HG02938 (cell line): Measurements from ENCODE around the gene GGA2.
"Not testable (repeated sequence)": the region's sequence is repeated elsewhere in the genome, so short reads cannot be mapped to it uniquely, and the experiment has no call there.

Experiments used
- ATAC-seq: cut with Tn5 transposase; IDR thresholded peaks from one replicate; pipeline ENCODE4 v1.9.1; 2021; ENCODE audit warnings: mild to moderate bottlenecking, moderate library complexity; ENCODE audit not compliant: unreplicated experiment

GGA2 gene

DNA sequence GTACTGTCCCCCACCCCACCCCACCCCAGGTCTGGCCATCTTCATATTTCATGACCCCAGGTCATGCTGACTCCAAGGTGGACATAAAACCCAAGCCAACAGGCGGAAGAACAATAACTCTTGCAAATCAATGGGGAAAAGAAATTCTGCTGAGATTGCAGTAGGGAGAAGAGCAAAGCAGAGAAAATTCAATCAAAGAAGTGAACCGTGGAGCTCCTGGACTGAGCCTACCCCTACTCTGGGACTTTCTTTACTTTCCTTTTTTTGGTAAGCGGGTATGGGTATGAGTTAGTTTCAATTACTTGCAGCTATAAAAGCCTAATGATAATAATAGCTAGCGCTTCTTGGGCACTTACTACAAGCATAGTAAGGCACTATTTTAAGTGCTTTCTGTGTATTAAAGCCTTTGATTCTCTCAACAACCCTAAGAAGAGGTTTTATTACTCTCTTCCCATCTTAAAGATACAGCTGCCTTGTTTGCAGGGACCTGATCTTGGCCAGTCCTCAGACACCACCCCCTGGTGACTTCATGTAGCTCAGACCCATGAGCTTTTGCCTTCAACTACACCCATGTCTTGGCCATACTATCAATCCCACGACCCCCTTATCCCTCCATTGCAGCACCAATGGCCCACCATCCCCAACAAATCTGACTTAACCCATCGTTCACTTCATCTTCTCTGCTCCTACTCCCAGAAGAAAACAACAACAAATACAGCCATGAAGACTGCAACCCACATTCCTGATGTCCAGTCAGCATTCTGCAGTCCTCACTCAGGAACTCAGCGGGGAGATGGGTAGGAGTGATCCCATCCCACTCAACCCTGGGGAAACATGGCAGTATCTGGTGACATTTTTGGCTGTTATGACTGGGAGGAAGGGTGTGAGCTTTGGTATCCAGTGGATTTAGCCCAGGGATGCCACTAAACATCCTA, 4.4 kb downstream of the GGA2 start:
- no peak for ATAC-seq

DNA sequence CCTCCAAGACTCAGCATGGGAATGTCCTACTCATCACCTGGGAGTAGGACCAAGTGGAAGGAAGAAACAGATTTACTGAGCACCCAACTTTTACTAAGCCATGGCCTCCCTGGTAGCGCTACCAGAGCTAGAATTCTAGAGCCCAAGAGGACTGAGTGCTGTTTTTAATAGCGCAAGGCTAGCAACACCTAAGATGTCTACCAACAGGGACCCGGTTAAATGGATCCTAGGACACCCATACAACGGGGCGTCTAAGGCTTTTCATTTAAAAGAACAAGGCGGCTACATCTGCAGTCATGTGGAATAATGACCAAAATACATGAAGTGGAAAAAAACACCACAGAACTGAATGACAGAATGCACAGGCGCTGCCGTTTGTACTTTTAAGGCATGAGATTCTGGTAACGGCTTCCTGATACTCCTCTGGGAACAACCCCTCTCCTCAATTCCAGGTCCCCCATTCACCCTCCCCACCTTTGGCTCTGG, 5.1 kb downstream of the GGA2 start:
- ATAC-seq, result no peak

DNA sequence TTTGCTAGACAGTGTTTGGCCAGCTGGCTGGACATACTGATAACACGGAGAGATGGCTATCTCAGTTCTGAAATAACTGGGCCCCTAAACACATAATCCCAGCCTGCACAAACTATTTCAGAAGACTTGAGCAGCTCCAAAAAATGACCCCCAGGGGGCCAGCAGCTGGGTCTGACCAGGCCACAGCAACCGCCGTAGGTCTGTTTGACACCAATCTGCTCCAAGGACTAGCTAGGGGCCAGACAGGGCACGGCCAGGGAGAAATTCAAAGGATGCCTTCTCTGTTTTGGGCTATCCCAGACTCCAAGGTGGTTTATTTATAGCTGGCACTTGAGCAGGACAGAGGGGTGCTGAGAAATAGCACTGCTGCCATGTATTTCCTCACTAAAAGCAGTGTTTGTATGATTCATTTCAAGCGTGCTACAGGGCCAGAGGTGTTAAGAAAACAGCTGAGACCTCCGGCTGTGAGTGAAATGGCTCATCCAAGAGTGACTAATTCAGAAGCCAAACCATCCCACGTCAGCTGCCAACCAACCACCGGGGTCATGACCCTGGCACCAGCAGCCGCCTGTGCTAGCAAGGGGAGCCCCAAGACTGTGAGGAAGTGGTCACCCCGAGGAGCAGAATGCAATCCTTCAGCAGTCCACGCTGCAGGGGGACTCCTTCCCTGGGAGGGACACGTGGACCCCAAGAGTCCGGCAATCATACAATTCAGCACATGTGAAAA, 5.7 kb downstream of the GGA2 start:
- peak; percentile 67 for ATAC-seq

DNA sequence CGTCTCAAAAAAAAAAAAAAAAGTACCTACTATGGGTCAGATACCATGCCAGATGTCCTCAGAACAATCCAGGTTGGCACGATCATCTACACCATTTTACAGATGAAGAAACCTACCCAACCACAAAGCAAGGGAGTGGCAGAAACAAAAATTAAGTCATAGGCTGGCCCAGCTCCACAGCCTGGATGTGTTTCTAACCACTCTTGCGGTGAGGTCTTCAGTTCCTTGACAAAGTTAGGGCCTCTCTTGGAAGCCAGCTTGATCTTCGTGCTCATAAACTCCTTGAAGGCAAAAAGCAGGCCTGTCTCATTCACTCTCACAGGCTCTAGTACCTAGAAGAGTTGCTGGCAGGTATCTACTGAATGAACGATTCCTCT, 6.2 kb downstream of the GGA2 start:
- no peak for ATAC-seq

DNA sequence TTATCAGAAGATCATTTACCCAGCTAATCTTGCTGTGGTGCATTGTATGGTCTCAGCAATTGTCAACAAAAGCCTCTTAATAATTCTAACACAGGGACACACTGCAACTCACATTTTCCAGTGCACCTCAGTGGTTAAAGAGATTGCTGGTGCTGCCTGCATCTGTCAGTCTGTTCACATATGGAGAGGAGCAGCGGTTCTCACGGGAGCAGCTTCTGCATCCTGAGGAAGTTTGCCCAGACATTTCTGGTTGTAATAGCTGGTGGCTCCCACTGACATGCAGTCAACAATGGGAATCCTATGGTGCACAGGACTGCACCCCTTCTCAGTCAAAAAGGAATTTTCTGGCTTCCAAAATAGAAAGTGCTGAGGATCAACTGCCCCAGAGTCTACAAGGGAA, 7.8 kb downstream of the GGA2 start:
- ATAC-seq, result no peak

DNA sequence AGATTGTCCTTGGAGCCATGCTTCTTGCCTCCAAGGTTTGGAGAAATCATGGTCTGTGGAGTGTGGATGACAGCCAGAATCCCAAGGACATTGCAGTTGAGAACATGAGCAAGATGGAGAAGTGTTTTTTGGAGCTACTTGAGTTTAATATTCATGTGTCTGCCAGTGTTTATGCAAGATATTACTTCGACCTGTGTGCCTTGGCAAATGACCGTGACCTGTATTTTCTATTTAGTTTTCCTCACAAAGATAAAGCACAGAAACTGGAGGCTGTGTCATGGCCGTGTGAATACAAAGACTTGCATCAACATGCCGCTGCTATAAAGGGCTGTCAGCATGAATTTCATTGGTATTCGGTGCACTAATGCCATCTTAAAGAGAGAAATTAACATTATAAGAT, 9.0 kb downstream of the GGA2 start:
- no peak for ATAC-seq

DNA sequence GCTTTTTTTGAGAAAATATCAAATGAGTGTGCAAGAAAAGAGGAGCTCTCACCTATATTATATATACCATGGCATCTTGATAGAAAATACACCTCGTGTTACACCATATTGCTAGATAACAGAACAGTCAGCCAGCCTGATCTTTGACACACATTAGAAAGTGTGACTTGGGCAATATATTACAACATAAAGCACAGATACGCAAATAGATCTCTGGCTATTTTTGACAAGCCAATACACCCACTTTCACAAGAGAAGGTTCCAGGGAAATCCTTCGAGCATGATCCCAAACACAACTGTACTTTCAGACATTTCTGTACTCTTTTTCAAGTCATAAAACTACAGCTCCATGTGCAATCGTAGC, 9.4 kb downstream of the GGA2 start:
- ATAC-seq, result no peak

DNA sequence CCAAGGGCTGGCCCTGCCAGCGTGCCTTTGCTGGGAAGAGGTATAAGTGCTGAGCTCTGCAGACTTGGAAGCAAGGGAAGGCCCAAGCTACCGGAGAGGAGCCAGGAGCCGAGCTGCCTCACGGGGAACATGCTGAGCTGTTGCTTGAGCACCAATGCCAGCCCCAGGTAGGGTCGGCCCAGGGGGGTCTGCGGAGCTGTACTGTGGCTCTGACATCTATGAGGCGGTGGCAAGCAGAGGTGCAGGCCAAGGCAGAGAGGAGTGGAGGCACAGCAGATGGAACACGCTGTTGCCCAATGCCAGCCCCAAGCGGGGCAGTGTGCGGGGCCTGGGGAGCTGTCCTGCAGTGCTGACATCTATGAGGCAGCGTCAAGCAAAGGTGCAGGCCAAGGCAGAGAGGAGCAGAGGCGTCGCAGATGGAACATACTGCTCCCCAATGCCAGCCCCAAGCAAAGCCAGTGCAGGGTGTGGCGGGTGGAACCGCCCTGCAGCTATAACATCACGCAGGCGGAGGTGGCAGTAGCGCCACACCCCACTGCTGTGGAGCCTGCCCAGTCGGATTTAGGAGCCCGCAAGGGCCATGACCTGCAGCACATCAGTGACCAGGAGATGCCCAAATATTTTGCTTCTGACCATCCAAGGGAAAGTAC, 10.0 kb downstream of the GGA2 start:
- ATAC-seq, result no peak

DNA sequence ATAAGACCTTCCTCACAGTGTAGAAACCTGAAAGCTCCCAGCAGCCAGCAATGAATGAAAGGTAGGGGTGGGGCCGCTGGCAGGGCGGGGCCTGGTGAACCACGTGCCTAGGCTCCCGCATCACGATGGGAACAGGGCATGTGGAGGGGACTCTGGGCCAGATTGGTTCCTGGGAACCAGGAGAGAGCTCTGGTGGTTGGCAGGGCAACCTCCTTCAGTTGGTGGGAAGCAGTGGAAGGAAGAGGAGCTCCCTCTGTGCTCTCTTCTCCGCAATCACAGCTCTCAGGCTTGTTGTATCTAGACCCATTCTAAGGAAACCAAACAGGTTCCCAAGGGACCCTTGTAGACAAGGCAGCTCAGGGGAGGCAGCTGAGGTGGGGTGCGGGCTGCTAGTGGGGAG, 10.5 kb downstream of the GGA2 start:
- no peak for ATAC-seq

DNA sequence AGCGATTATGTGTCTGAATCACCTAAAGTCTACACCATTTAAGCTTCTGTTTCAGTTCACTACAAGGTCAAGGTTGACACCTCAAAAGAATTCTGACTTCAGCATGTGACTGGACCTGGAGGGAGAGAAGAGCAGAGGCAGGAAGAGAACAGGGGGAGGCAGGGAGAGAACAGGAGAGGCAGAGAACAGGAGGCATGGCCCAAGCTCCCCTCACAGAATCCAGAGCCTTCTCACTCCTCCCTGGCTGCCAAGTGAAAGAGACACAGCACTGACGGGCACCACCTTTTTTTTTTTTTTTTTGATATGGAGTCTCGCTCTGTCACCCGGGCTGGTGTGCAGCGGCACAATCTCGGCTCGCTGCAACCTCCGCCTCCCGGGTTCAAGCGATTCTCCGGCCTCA, 11.4 kb downstream of the GGA2 start:
- no peak for ATAC-seq

DNA sequence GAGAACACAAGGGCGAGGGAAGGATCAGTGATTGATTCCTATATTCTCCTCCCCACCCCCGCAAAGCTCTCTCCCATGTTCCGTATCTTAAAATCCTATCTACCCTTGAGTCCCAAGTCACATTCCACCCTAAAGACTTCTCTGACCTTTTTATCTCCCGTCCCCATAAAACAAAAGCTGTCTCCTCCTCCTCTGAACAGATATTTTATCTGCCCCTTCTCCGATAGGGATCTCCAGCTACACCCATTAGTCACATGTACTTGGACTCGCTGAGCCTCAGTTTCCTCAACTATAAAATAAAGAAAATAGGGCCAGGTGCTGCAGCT, 12.8 kb downstream of the GGA2 start:
- ATAC-seq, result no peak

DNA sequence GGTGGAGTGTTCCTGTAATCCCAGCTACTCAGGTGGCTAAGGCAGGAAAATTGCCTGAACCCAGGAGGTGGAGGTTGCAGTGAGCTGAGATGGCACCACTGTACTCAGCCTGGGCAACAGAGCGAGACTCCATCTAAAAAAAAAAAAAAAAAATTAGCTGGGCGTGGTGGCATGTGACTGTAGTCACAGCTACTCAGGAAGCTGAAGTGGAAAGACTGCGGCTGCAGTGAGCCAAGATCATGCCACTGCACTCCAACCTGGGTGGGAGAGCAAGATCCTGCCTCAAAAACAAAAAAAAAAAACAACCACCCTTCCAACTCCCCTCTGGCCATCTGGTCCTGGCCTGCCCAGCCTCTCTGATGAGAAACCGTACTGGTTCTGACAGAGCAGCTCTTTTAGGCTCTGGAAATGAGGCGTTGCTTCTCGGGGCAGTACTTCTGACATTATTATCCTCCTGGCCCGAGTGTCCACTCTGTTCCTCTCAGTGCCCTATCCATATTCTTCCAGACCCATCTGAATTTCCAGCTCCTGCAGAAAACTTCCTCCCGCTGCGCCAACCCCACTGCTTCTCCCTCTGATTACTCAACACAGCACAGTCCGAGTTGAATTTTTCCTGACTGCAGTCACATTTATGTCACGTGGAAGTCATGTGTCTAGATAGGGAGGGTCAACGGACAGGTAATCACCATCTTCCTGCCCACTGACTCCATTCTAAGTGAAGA, 13.3 kb downstream of the GGA2 start:
- no peak for ATAC-seq

DNA sequence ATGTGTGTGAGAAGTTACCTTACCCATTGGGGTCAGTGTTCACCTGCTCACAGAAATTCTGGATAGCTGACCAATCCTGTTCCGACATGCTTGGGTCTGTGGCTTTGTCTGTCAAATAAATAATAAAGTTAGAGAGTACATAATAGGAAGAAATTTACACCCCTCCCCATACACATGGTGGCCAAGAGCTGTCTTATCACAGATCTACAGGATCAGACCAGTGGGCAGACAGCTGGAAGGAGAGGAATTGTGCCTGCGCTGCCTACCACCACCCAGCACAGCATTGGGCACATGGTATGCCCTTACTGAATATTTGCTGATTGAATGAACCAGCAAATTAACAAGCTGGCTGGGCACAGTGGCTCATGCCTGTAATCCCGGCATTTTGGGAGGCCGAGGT, 14.6 kb downstream of the GGA2 start:
- no peak for ATAC-seq

DNA sequence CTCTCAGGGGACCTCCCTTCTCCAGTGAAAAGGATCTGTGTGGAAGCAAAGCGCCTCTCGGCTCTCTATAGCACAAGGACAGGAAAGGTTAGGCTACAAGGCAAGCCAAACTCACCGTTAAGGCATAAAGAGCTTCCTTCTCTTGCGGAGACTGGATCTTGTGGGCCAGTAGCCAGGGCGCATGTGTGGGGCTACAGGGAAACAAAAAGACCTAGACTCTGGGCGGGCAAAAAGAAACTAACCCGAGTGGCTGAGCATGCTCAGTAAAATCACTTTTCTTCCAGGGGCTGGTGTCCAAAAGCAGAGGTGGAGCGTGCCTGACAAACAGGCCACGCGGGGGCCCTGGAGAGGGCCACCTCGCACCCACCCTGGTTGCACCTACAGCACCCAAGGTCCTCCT, 16.1 kb downstream of the GGA2 start:
- ATAC-seq, result no peak

DNA sequence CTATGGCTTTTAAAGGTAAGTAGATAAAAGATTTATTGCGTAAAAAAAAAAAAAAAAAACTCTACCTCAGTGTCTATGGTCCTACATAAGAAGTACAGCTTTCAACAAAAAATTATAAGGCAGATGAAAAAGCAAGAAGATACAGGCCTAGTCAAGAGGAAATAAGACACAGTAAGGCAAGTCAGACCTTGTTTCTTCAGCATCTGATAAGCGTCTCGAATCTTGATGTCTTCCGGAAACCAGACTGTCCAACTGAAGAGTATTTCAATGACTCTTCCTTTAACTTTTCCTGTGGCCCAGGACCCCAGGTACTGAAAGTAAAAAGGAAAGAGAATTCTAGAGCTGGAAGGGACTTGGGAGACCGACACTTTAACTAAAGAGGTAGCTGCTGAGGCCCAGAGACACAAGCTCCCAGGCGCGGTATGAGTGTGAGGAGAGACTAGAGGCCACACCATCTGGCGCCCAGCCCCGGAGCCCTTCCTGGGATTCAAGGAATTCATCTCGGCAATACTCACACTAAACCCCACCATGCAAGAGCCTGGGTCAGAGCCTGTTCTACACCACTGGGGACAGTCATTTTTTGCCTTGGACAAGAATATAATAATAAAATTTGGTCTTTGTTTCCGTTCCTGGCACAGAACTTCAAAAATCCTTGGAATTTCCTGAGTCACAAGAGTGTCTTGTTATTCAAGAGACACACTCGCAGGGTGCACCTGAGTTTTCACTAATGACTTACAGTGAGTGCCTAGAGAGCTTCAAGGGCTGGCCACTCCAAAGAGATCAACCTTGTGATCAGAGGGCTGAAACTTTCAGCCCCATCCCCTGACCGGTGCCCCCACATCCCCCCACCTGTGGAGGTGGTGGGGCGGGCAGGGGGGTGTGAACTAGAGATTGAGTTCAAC, 18.6 kb downstream of the GGA2 start:
- no peak for ATAC-seq

DNA sequence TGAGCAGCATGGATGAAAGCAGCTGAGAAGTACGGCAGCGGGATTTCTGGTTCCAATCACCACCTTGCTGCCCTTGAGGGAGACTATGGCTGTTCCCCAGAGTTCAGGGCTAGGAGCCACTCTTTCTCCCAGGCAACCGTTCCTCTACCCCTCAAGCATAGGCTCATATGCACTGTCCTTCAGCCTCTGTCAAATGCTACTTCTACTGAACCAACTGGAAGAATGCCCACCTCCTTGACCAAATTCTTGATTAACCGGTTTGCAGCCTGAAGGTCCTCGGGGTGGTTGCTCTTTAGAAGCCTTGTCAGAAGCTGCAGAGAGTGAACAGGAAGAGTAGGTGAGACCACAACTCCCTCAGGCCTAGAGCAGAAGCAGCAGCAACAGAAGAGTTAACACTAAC, 23.8 kb downstream of the GGA2 start:
- ATAC-seq, result no peak

DNA sequence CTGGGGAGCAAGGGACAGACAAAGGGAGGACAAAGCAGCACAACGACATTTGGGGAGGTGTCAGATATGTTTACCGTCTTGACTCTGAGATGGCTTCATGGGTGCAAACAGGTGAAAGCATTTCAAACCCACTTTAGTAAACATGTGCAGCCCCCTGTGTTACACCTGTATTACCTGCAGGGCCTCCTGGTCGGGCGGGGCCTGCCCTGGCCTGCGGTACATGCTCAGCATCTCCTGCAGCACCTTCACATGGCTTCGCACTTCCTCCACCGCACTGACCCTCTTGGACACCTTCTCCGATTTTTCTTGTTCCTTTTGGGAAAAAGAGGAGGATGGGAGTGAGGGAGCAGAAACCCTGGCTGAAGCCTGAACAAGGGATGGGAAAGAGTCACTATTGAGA, 24.5 kb downstream of the GGA2 start:
- ATAC-seq, result no peak

DNA sequence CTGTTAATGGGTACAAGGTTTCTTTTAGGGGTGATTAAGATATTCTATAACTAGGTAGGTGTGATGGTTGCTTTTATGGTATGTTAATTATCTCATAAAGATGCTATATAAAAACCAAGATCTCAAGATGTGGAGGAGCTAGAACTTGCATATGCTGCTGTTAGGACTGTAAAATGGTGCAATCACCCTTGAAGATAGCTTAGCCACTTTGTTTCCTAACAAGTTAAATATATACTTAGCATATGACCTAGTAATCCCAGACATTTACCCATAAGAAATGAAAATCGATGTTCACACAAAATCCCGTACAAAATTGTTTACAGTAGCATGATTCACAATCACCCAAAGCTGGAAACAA, 25.1 kb downstream of the GGA2 start:
- ATAC-seq, result no peak

DNA sequence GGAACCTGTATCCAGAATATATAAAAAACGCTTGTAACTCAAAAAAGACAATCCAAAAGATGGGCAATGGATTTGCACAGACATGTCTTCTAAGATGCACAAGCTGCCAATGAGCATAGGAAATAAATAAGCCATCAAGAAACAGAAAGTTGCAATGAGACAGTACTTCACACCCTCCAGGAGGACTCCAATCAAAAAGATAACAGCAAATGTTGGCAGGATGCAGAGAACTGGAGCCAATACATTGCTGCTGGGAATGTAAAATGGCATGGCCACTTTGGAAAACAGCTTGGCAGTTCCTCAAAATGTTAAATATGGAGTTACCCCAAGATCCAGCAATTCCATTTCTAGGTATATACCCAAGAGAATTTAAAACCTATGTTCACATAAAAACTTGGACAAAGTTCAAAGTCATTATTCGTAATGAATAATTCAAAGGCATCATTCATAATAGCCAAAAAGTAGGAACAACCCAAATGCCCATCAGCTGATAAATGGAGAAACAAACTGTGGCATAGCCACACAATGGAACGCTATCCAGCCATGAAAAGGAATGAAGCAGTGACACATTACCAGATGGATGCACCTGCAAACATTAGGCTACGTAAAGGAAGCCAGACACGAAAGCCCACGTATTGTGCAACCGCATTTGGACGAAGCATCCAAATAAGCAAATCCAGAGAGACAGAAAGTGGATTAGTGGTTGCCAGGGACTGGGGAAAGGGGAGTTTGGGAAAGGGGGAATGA, 25.6 kb downstream of the GGA2 start:
- ATAC-seq, result no peak

DNA sequence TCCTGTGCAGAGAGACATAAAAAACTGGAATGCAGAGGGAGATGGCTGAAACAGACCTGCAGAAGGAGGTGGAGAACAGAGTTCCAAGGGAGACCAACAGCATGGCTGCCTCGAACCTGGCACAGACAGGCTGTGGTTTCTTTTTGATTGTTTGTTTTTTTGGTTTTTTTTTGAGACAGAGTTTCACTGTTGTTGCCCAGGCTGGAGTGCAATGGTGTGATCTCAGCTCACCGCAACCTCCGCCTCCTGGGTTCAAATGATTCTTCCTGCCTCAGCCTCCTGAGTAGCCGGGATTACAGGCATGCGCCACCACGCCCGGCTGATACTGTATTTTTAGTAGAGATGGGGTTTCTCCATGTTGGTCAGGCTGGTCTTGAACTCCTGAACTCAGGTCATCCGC, 26.8 kb downstream of the GGA2 start:
- ATAC-seq, result not testable (repeated sequence)
